IMR-90 (cell line): Measurements from ENCODE around the gene SRGN. TPM values are rescaled to one million over a fixed set of nuclear protein-coding genes. Genes with fewer than 3 reads are reported as not detected.

Experiments
- ATAC-seq: fragments of 200-7000 bp; cut with Tn5 transposase; 2 replicates; pipeline ENCODE4 v1.9.1; 2020; ENCODE audit warnings: low read depth, mild to moderate bottlenecking, moderate library complexity
- BruUV-seq: library from RNA; stranded (reverse); fragments of 400-500 nt; replicated peaks from 2 replicates; lab custom pipeline; 2021; lab: Mats Ljungman, UMichigan
- CTCF ChIA-PET: fragments of 300-600 bp; formaldehyde crosslinking; extraction: SDS; loops from one replicate; lab custom pipeline; 2021; ENCODE audit warnings: antibody characterized with exemption; lab: Yijun Ruan, JAX
- POLR2A ChIA-PET: fragments of 300-600 bp; sonication (Branson Sonifier 250); formaldehyde crosslinking; loops from one replicate; lab custom pipeline; 2022; ENCODE audit warnings: antibody characterized with exemption; ENCODE audit not compliant: unreplicated experiment; lab: Charles Lee
- DNase-seq: peaks from one replicate; pipeline ENCODE4 v3.0.0; 2013
- H2AFZ ChIP-seq: replicated peaks from 2 replicates; pipeline ENCODE3; 2013; ENCODE audit warnings: low read length, mild to moderate bottlenecking; ENCODE audit not compliant: poor library complexity
- H2AK5ac ChIP-seq: 2 replicates; pipeline ENCODE4 v1.6.1; 2013; ENCODE audit warnings: low read depth, low read length, inconsistent platforms
- H2AK9ac ChIP-seq: replicated peaks from 2 replicates; pipeline ENCODE3; 2013; ENCODE audit warnings: mild to moderate bottlenecking, low read depth, low read length, moderate library complexity; ENCODE audit not compliant: poor library complexity
- H2BK120ac ChIP-seq: 2 replicates; pipeline ENCODE4 v1.6.1; 2013; ENCODE audit warnings: low read depth, low read length, inconsistent platforms
- H2BK15ac ChIP-seq: 3 replicates; pipeline ENCODE4 v1.6.1; 2013; ENCODE audit warnings: low read depth, low read length, inconsistent platforms
- H2BK20ac ChIP-seq: 2 replicates; pipeline ENCODE4 v1.6.1; 2013; ENCODE audit warnings: low read depth, mild to moderate bottlenecking, inconsistent platforms, low read length, moderate library complexity
- H2BK5ac ChIP-seq: 2 replicates; pipeline ENCODE4 v1.6.1; 2013; ENCODE audit warnings: mild to moderate bottlenecking, low read depth, low read length, inconsistent platforms; ENCODE audit not compliant: poor library complexity, severe bottlenecking
- H3K14ac ChIP-seq: replicated peaks from 2 replicates; pipeline ENCODE4 v1.6.1; 2013; ENCODE audit warnings: low read depth, low read length, inconsistent platforms
- H3K18ac ChIP-seq: 2 replicates; pipeline ENCODE4 v1.6.1; 2013; ENCODE audit warnings: low read depth, low read length, control low read depth
- H3K23ac ChIP-seq: 2 replicates; pipeline ENCODE4 v1.6.1; 2013; ENCODE audit warnings: low read depth, low read length, inconsistent platforms
- H3K27ac ChIP-seq: 2 replicates; pipeline ENCODE4 v1.5.1; 2013; ENCODE audit warnings: mild to moderate bottlenecking, control low read depth, low read length; ENCODE audit not compliant: insufficient read depth
- H3K27me3 ChIP-seq: 2 replicates; pipeline ENCODE4 v1.6.1; 2013; ENCODE audit warnings: low read length; ENCODE audit not compliant: control insufficient read depth, insufficient read depth
- H3K36me3 ChIP-seq: 2 replicates; pipeline ENCODE4 v1.6.1; 2013; ENCODE audit warnings: low read length, mixed read lengths; ENCODE audit not compliant: control insufficient read depth, insufficient read depth
- H3K4ac ChIP-seq: 2 replicates; pipeline ENCODE4 v1.6.1; 2013; ENCODE audit warnings: low read depth, low read length, inconsistent platforms
- H3K4me1 ChIP-seq: 2 replicates; pipeline ENCODE4 v1.6.1; 2013; ENCODE audit warnings: low read length, mixed read lengths; ENCODE audit not compliant: control insufficient read depth, insufficient read depth
- H3K4me2 ChIP-seq: 2 replicates; pipeline ENCODE4 v1.6.1; 2013; ENCODE audit warnings: low read depth, mild to moderate bottlenecking, control low read depth, low read length, moderate library complexity
- H3K4me3 ChIP-seq: 2 replicates; pipeline ENCODE4 v1.5.1; 2013; ENCODE audit warnings: low read depth, mild to moderate bottlenecking, control low read depth, low read length, moderate library complexity; ENCODE audit not compliant: insufficient read depth
- H3K56ac ChIP-seq: 2 replicates; pipeline ENCODE4 v1.6.1; 2013; ENCODE audit warnings: low read length, inconsistent platforms; ENCODE audit not compliant: insufficient read depth; ENCODE audit errors: extremely low read depth
- H3K79me1 ChIP-seq, 2 experiments: 2 replicates each; pipeline ENCODE4 v1.6.1; 2013; ENCODE audit warnings: low read length in 2 of 2, inconsistent platforms in 1 of 2, low read depth in 1 of 2
- H3K9ac ChIP-seq: 2 replicates; pipeline ENCODE4 v1.6.1; 2013; ENCODE audit warnings: low read depth, low read length, control low read depth
- H3K9me1 ChIP-seq: 2 replicates; pipeline ENCODE4 v1.6.1; 2013; ENCODE audit warnings: low read length, inconsistent platforms; ENCODE audit not compliant: insufficient read depth
- H3K9me3 ChIP-seq: 2 replicates; pipeline ENCODE4 v1.6.1; 2013; ENCODE audit warnings: low read length; ENCODE audit not compliant: control insufficient read depth, insufficient read depth
- H4K20me1 ChIP-seq: 2 replicates; pipeline ENCODE4 v1.6.1; 2013; ENCODE audit warnings: low read length, inconsistent platforms; ENCODE audit not compliant: insufficient read depth
- H4K5ac ChIP-seq: 2 replicates; pipeline ENCODE4 v1.6.1; 2013; ENCODE audit warnings: mild to moderate bottlenecking, low read depth, low read length, control low read depth
- H4K8ac ChIP-seq, 2 experiments: 2 replicates each; pipeline ENCODE4 v1.6.1; 2013; ENCODE audit warnings: low read depth in 2 of 2, low read length in 2 of 2, control low read depth in 1 of 2, inconsistent platforms in 1 of 2
- H4K91ac ChIP-seq: 2 replicates; pipeline ENCODE4 v1.6.1; 2013; ENCODE audit warnings: low read depth, low read length, inconsistent platforms; ENCODE audit not compliant: insufficient read depth
- BHLHE40 ChIP-seq: fragments of 150-350 bp; IDR thresholded peaks from 2 replicates; pipeline ENCODE4 v1.6.1; 2016; ENCODE audit warnings: mild to moderate bottlenecking, low read depth, low read length
- FOS ChIP-seq: fragments of 150-350 bp; IDR thresholded peaks from 2 replicates; pipeline ENCODE4 v1.6.1; 2016; ENCODE audit warnings: low read depth, low read length
- MAFK ChIP-seq: IDR thresholded peaks from 2 replicates; pipeline ENCODE4 v1.6.1; 2012; ENCODE audit warnings: low read depth, low read length, improper control_type of control experiment
- MAZ ChIP-seq: IDR thresholded peaks from 2 replicates; pipeline ENCODE4 v1.6.1; 2012; ENCODE audit warnings: low read depth, mild to moderate bottlenecking, low read length, improper control_type of control experiment, moderate library complexity, borderline replicate concordance
- MXI1 ChIP-seq: IDR thresholded peaks from 2 replicates; pipeline ENCODE4 v1.6.1; 2012; ENCODE audit warnings: low read depth, mild to moderate bottlenecking, low read length, moderate library complexity, borderline replicate concordance
- NFE2L2 ChIP-seq: fragments of 150-350 bp; IDR thresholded peaks from 2 replicates; pipeline ENCODE4 v1.6.1; 2016; ENCODE audit warnings: low read depth, mild to moderate bottlenecking, low read length
- POLR2A ChIP-seq: IDR thresholded peaks from 2 replicates; pipeline ENCODE4 v1.6.1; 2012; ENCODE audit warnings: mild to moderate bottlenecking, low read depth, low read length
- RAD21 ChIP-seq: IDR thresholded peaks from 2 replicates; pipeline ENCODE4 v1.6.1; 2012; ENCODE audit warnings: low read length, improper control_type of control experiment
- RCOR1 ChIP-seq: IDR thresholded peaks from 2 replicates; pipeline ENCODE4 v1.6.1; 2012; ENCODE audit warnings: mild to moderate bottlenecking, low read length, improper control_type of control experiment; ENCODE audit not compliant: insufficient replicate concordance
- RFX5 ChIP-seq: IDR thresholded peaks from 2 replicates; pipeline ENCODE4 v1.8.0; 2012; ENCODE audit warnings: low read depth, mild to moderate bottlenecking, low read length, moderate library complexity
- SMC3 ChIP-seq: fragments of 150-350 bp; IDR thresholded peaks from 2 replicates; pipeline ENCODE4 v1.6.1; 2016; ENCODE audit warnings: low read depth, mild to moderate bottlenecking, antibody characterized with exemption, low read length, moderate library complexity
- WGBS, 2 experiments: methylation state at CpG; one replicate each; pipeline versions ENCODE4 v1.1.5 to v1.1.7; 2013; ENCODE audit warnings: missing lambda C conversion rate in 2 of 2; ENCODE audit not compliant: insufficient read length in 1 of 2; ENCODE audit errors: extremely low coverage in 2 of 2; 5-methylcytosine and 5-hydroxymethylcytosine counted together
- dilution Hi-C: fragments of 300-500 bp; cut with HindIII; formaldehyde crosslinking; loops from one replicate; pipeline ENCODE4 v1.14.3; 2018; ENCODE audit warnings: low sequenced_read_pairs; ENCODE audit not compliant: unreplicated experiment
- in situ Hi-C: fragments of 300-500 bp; cut with MboI; formaldehyde crosslinking; loops from 3 replicates; pipeline ENCODE4 v1.14.3; 2019; ENCODE audit warnings: low sequenced_read_pairs, inconsistent platforms, mixed read lengths
- intact Hi-C: fragments of 100-400 bp; cut with micrococcal nuclease; formaldehyde crosslinking; loops from 2 replicates; pipeline ENCODE4 v1.10.0; 2022
- polyA plus RNA-seq, 3 experiments: library from polyadenylated mRNA; depleted of rRNA; stranded (reverse); fragments of >200 nt; gene quantifications; 2 replicates each; pipeline ENCODE4 v1.2.3, GENCODE V29; 2012; ENCODE audit warnings: low replicate concordance in 1 of 3
- total RNA-seq: library from RNA; depleted of rRNA; stranded (reverse); fragments of >200 nt; gene quantifications from 2 replicates; pipeline ENCODE4 v1.2.3, GENCODE V29; 2012
- TF ChIP-seq, protein P1 (sequence below): fragments of 150-350 bp; IDR thresholded peaks from 2 replicates; pipeline ENCODE4 v1.6.1; 2017; ENCODE audit warnings: mild to moderate bottlenecking, antibody characterized with exemption, low read length, low read depth

The SRGN gene
- total and polyA plus RNA-seq, 2 of the 4 experiments (the other 2 are of a cell fraction) = 33.3 to 41.4 TPM

DNA sequence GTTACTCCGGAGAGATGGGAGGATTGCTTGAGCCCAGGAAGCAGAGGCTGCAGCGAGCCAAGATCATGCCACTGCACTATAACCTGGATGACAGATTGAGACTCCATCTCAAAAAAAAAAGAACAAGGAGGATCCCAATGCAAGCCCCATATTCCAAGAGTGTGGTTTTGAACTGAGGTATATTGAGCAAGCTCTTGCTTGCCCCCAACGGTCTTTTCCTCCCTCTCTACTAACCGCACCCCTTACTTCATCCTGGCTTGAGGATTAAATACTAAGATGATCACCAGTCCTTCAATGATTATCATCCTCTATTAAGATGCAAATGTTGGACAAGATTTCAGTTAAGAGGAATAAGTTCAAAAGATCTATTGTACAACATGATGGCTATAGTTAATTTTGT lies 12.5 kb upstream of the SRGN start:
- no peaks in the 10 kb centered on the region for H3K27me3 ChIP-seq
- dilution Hi-C loops (no loop called here), intact Hi-C loops (no loop called here), in situ Hi-C loops (no loop called here)
- no peak overlapping the region for H4K8ac ChIP-seq
- H3K14ac ChIP-seq = no peak overlapping the region
- no peak overlapping the region for H3K27ac ChIP-seq
- ChIA-PET CTCF (no interaction called here), POLR2A (no interaction called here)
- no peak overlapping the region for H2BK5ac ChIP-seq
- H2BK15ac ChIP-seq = no peak overlapping the region
- H4K91ac ChIP-seq = no peak overlapping the region
- H4K5ac ChIP-seq = no peak overlapping the region
- DNase-seq = no peak
- H3K23ac ChIP-seq = no peak overlapping the region
- WGBS, 2 experiments = 100% methylated on average over 1 of the region's 4 CpGs; no CpG with 5 or more reads in 1 of the 2 experiments
- no peak for ATAC-seq
- H2AFZ ChIP-seq = no peak overlapping the region
- H3K79me1 ChIP-seq = no peaks in the 10 kb centered on the region
- H2AK5ac ChIP-seq = no peak overlapping the region
- TF ChIP-seq, protein P1, sequence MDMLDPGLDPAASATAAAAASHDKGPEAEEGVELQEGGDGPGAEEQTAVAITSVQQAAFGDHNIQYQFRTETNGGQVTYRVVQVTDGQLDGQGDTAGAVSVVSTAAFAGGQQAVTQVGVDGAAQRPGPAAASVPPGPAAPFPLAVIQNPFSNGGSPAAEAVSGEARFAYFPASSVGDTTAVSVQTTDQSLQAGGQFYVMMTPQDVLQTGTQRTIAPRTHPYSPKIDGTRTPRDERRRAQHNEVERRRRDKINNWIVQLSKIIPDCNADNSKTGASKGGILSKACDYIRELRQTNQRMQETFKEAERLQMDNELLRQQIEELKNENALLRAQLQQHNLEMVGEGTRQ = no peak
- TF ChIP-seq MAFK (no peak), RAD21 (no peak), FOS (no peak), RCOR1 (no peak), BHLHE40 (no peak), MXI1 (no peak), RFX5 (no peak), POLR2A (no peak), NFE2L2 (no peak), MAZ (no peak), SMC3 (no peak)
- H3K36me3 ChIP-seq = no peaks in the 10 kb centered on the region
- no peak overlapping the region for H3K4me2 ChIP-seq
- H3K4me3 ChIP-seq = no peak overlapping the region
- no peaks in the 10 kb centered on the region for H4K20me1 ChIP-seq
- no peaks in the 10 kb centered on the region; the same call in none of the 2 replicates for H3K9me1 ChIP-seq
- no TSS peak for BruUV-seq
- H3K4ac ChIP-seq = no peak overlapping the region
- H3K18ac ChIP-seq = no peak overlapping the region
- no peaks in the 10 kb centered on the region for H3K9me3 ChIP-seq
- H2BK120ac ChIP-seq = no peak overlapping the region
- H3K9ac ChIP-seq = no peak overlapping the region
- H3K56ac ChIP-seq = no peak overlapping the region
- no peak overlapping the region for H2AK9ac ChIP-seq
- no peak overlapping the region for H2BK20ac ChIP-seq
- no peaks in the 10 kb centered on the region for H3K4me1 ChIP-seq
